SU-DHL-6 (cell line): Measurements from ENCODE around the gene TENT5A.

Experiments
- CTCF ChIP-seq: fragments of 200-600 bp; sonication (generic); IDR thresholded peaks from one replicate; pipeline ENCODE4 v1.5.1; 2017; ENCODE audit warnings: antibody characterized with exemption, mild to moderate bottlenecking, low read length, moderate library complexity; ENCODE audit not compliant: insufficient read depth, poor library complexity, severe bottlenecking
- EZH2phosphoT487 ChIP-seq: fragments of 200-600 bp; sonication (generic), shearing (Covaris generic); conservative IDR thresholded peaks from 2 replicates; pipeline ENCODE4 v1.6.1; 2018; ENCODE audit warnings: mild to moderate bottlenecking, antibody characterized with exemption, low read length, moderate library complexity, mixed read lengths

- TF ChIP-seq CTCF (no peak), EZH2phosphoT487 (no peak)
Measured at GRCh38 chr6:81759782-81760181, 7.3 kb upstream of the TENT5A start.
